Neural progenitor cell (in vitro differentiated cells): ENCODE results near the gene TIPARP. TPM values are rescaled to one million over a fixed set of nuclear protein-coding genes. Genes with fewer than 3 reads are reported as not detected.

ENCODE experiments used
- DNase-seq: peaks from one replicate; pipeline ENCODE4 v3.0.0-alpha.2; 2016; ENCODE audit warnings: low spot score
- H2AFZ ChIP-seq: fragments of 200-600 bp; sonication (generic); replicated peaks from 2 replicates; pipeline ENCODE4 v1.6.1; 2016; ENCODE audit warnings: antibody characterized with exemption
- H3F3A ChIP-seq: fragments of 200-600 bp; sonication (generic); 2 replicates; pipeline ENCODE4 v1.6.1; 2016; ENCODE audit warnings: antibody characterized with exemption, low read depth
- H3K27ac ChIP-seq: fragments of 200-600 bp; sonication (generic); 2 replicates; pipeline ENCODE4 v1.5.1; 2016; ENCODE audit warnings: mild to moderate bottlenecking
- H3K27me3 ChIP-seq: fragments of 200-600 bp; sonication (generic); 2 replicates; pipeline ENCODE4 v1.6.1; 2016; ENCODE audit warnings: mild to moderate bottlenecking, moderate library complexity
- H3K36me3 ChIP-seq: fragments of 200-600 bp; sonication (generic); 2 replicates; pipeline ENCODE4 v1.5.1; 2016
- H3K4me1 ChIP-seq: fragments of 200-600 bp; sonication (generic); 2 replicates; pipeline ENCODE4 v1.6.1; 2016; ENCODE audit warnings: mixed run types
- H3K4me2 ChIP-seq: fragments of 200-600 bp; sonication (generic); 2 replicates; pipeline ENCODE4 v1.6.1; 2016
- H3K4me3 ChIP-seq: fragments of 200-600 bp; sonication (generic); 2 replicates; pipeline ENCODE4 v1.5.1; 2016
- H3K79me2 ChIP-seq: fragments of 200-600 bp; sonication (generic); 2 replicates; pipeline ENCODE4 v1.6.1; 2016; ENCODE audit warnings: low read depth
- H3K9ac ChIP-seq: fragments of 200-600 bp; sonication (generic); 2 replicates; pipeline ENCODE4 v1.6.1; 2016
- H3K9me3 ChIP-seq: fragments of 200-600 bp; sonication (generic); 2 replicates; pipeline ENCODE4 v1.5.1; 2016; ENCODE audit warnings: low read depth
- H4K20me1 ChIP-seq: fragments of 200-600 bp; sonication (generic); 2 replicates; pipeline ENCODE4 v1.6.1; 2016; ENCODE audit warnings: low read depth
- H3K27ac Mint-ChIP-seq: 3 replicates; pipeline ENCODE4 v1.8.0; 2021; ENCODE audit warnings: mixed read lengths
- H3K27me3 Mint-ChIP-seq: 2 replicates; pipeline ENCODE4 v1.8.0; 2022; ENCODE audit warnings: low read depth, mild to moderate bottlenecking, inconsistent platforms, moderate library complexity, mixed read lengths; ENCODE audit not compliant: insufficient read depth
- H3K36me3 Mint-ChIP-seq: 3 replicates; pipeline ENCODE4 v1.8.0; 2021; ENCODE audit warnings: mixed read lengths
- H3K4me1 Mint-ChIP-seq: 3 replicates; pipeline ENCODE4 v1.8.0; 2021; ENCODE audit warnings: mixed read lengths
- H3K4me3 Mint-ChIP-seq: 3 replicates; pipeline ENCODE4 v1.8.0; 2021; ENCODE audit warnings: mild to moderate bottlenecking, moderate library complexity, mixed read lengths
- H3K9me3 Mint-ChIP-seq: 3 replicates; pipeline ENCODE4 v1.8.0; 2020; ENCODE audit warnings: mixed read lengths
- CTCF ChIP-seq: fragments of 200-600 bp; sonication (generic); IDR thresholded peaks from 2 replicates; pipeline ENCODE4 v1.5.1; 2017; ENCODE audit warnings: antibody characterized with exemption, mild to moderate bottlenecking
- EZH2 ChIP-seq: fragments of 200-600 bp; sonication (generic); IDR thresholded peaks from 2 replicates; pipeline ENCODE4 v1.6.1; 2017; ENCODE audit warnings: antibody characterized with exemption, mild to moderate bottlenecking, moderate library complexity
- EZH2phosphoT487 ChIP-seq: fragments of 200-600 bp; sonication (generic); IDR thresholded peaks from 2 replicates; pipeline ENCODE4 v1.6.1; 2017; ENCODE audit warnings: antibody characterized with exemption
- total RNA-seq: library from RNA; depleted of rRNA; stranded (reverse); fragments of >200 nt; gene quantifications from 2 replicates; pipeline ENCODE4 v1.2.3, GENCODE V29; 2015; ENCODE audit warnings: low replicate concordance

Gene TIPARP
- total RNA-seq, 1 donor from 2014 or later, result 13.5 TPM

- no peak overlapping the region for H3K27ac Mint-ChIP-seq
- no peak overlapping the region for H3K4me2 ChIP-seq
- H3K27ac ChIP-seq, result no peak overlapping the region
- TF ChIP-seq CTCF (no peak), EZH2phosphoT487 (no peak), EZH2 (no peak)
- no peak overlapping the region for H3K9ac ChIP-seq
- no peak overlapping the region for H2AFZ ChIP-seq
- no peaks in the 10 kb centered on the region for H3F3A ChIP-seq
- peaks cover 2% of the 10 kb centered on the region for H3K27me3 Mint-ChIP-seq
- no peaks in the 10 kb centered on the region for H4K20me1 ChIP-seq
- H3K4me3 ChIP-seq, result no peak overlapping the region
- no peaks in the 10 kb centered on the region for H3K36me3 Mint-ChIP-seq
- no peak overlapping the region for H3K4me3 Mint-ChIP-seq
- no peaks in the 10 kb centered on the region for H3K79me2 ChIP-seq
- no peaks in the 10 kb centered on the region for H3K9me3 Mint-ChIP-seq
- H3K27me3 ChIP-seq, result no peaks in the 10 kb centered on the region
- DNase-seq, result no peak
- peaks cover 4% of the 10 kb centered on the region for H3K4me1 Mint-ChIP-seq
- peaks cover 12% of the 10 kb centered on the region for H3K4me1 ChIP-seq
- H3K36me3 ChIP-seq, result no peaks in the 10 kb centered on the region
- H3K9me3 ChIP-seq, result no peaks in the 10 kb centered on the region
Measured at GRCh38 chr3:156628836-156629618, 45.4 kb upstream of the TIPARP start.

GRCh38 chr3:156630081-156630772 lies 44.2 kb upstream of the TIPARP start:
- H3F3A ChIP-seq, result no peaks in the 10 kb centered on the region
- no peak overlapping the region for H3K27ac ChIP-seq
- H3K4me3 Mint-ChIP-seq, result no peak overlapping the region
- H2AFZ ChIP-seq, result no peak overlapping the region
- H3K4me1 ChIP-seq, result peaks cover 12% of the 10 kb centered on the region
- no peaks in the 10 kb centered on the region for H3K36me3 Mint-ChIP-seq
- no peaks in the 10 kb centered on the region for H3K9me3 Mint-ChIP-seq
- no peaks in the 10 kb centered on the region for H4K20me1 ChIP-seq
- H3K4me1 Mint-ChIP-seq, result peaks cover 4% of the 10 kb centered on the region
- H3K36me3 ChIP-seq, result no peaks in the 10 kb centered on the region
- H3K27me3 Mint-ChIP-seq, result peaks cover 2% of the 10 kb centered on the region
- TF ChIP-seq EZH2 (no peak), EZH2phosphoT487 (no peak), CTCF (no peak)
- DNase-seq, result peak; percentile 19
- H3K79me2 ChIP-seq, result no peaks in the 10 kb centered on the region
- no peaks in the 10 kb centered on the region for H3K9me3 ChIP-seq
- no peak overlapping the region for H3K9ac ChIP-seq
- H3K27me3 ChIP-seq, result no peaks in the 10 kb centered on the region
- no peak overlapping the region for H3K4me3 ChIP-seq
- no peak overlapping the region for H3K27ac Mint-ChIP-seq
- H3K4me2 ChIP-seq, result no peak overlapping the region

GRCh38 chr3:156630773-156631093 lies 43.7 kb upstream of the TIPARP start:
- H3K9ac ChIP-seq, result no peak overlapping the region
- H3K4me2 ChIP-seq, result no peak overlapping the region
- no peak overlapping the region for H3K4me3 ChIP-seq
- H4K20me1 ChIP-seq, result no peaks in the 10 kb centered on the region
- H3K27ac ChIP-seq, result no peak overlapping the region
- Mint-ChIP-seq H3K27ac (no peak overlapping the region), H3K9me3 (no peaks in the 10 kb centered on the region), H3K27me3 (peaks cover 2% of the 10 kb centered on the region), H3K36me3 (no peaks in the 10 kb centered on the region), H3K4me1 (peaks cover 4% of the 10 kb centered on the region), H3K4me3 (no peak overlapping the region)
- H3K27me3 ChIP-seq, result no peaks in the 10 kb centered on the region
- no peak for DNase-seq
- no peaks in the 10 kb centered on the region for H3K36me3 ChIP-seq
- H3K79me2 ChIP-seq, result no peaks in the 10 kb centered on the region
- H3K9me3 ChIP-seq, result no peaks in the 10 kb centered on the region
- H2AFZ ChIP-seq, result no peak overlapping the region
- peaks cover 12% of the 10 kb centered on the region for H3K4me1 ChIP-seq
- TF ChIP-seq CTCF (no peak), EZH2phosphoT487 (no peak), EZH2 (no peak)
- no peaks in the 10 kb centered on the region for H3F3A ChIP-seq
